Liver (tissue), 9 donors: ENCODE results near the gene SERPINB4. TPM values are rescaled to one million over a fixed set of nuclear protein-coding genes. Genes with fewer than 3 reads are reported as not detected.

Experiments
- DNase-seq: peaks from one replicate; pipeline ENCODE4 v3.0.0-alpha.2; 2017; ENCODE audit warnings: low spot score
- H3K27ac ChIP-seq, 2 donors: one replicate each; pipeline ENCODE4 v1.7.0; 2013; ENCODE audit warnings: inconsistent platforms in 2 of 2, low read length in 2 of 2, control low read depth in 1 of 2, low read depth in 1 of 2, mild to moderate bottlenecking in 1 of 2
- H3K27me3 ChIP-seq, 4 donors: one replicate each; pipeline versions ENCODE4 v1.6.1 to v1.7.0; 2013; ENCODE audit warnings: low read length in 3 of 4, inconsistent platforms in 1 of 4, mild to moderate bottlenecking in 1 of 4, moderate library complexity in 1 of 4; ENCODE audit not compliant: control insufficient read depth in 4 of 4, insufficient read depth in 4 of 4
- H3K36me3 ChIP-seq, 4 donors: one replicate each; pipeline versions ENCODE4 v1.6.1 to v1.7.0; 2013; ENCODE audit warnings: low read length in 3 of 4, mild to moderate bottlenecking in 3 of 4, low read depth in 1 of 4, moderate library complexity in 1 of 4; ENCODE audit not compliant: control insufficient read depth in 4 of 4, insufficient read depth in 3 of 4
- H3K4me1 ChIP-seq, 4 donors: one replicate each; pipeline versions ENCODE4 v1.6.1 to v1.7.0; 2013; ENCODE audit warnings: low read length in 3 of 4, mild to moderate bottlenecking in 3 of 4, moderate library complexity in 1 of 4; ENCODE audit not compliant: control insufficient read depth in 4 of 4, insufficient read depth in 4 of 4
- H3K4me3 ChIP-seq, 3 donors: one replicate each; pipeline versions ENCODE4 v1.6.1 to v1.7.0; 2013; ENCODE audit warnings: low read length in 3 of 3, control low read depth in 1 of 3, low read depth in 1 of 3, mild to moderate bottlenecking in 1 of 3
- H3K9ac ChIP-seq, 2 donors: one replicate each; pipeline ENCODE4 v1.7.0; 2013; ENCODE audit warnings: low read length in 2 of 2, mild to moderate bottlenecking in 2 of 2, moderate library complexity in 2 of 2, control low read depth in 1 of 2, low read depth in 1 of 2
- H3K9me3 ChIP-seq, 4 donors: one replicate each; pipeline versions ENCODE4 v1.6.1 to v1.7.0; 2013; ENCODE audit warnings: low read length in 3 of 4; ENCODE audit not compliant: control insufficient read depth in 4 of 4
- ATF3 ChIP-seq: IDR thresholded peaks from 2 replicates; pipeline ENCODE4 v1.6.1; 2016; ENCODE audit warnings: antibody characterized with exemption
- EGR1 ChIP-seq, 2 donors: IDR thresholded peaks; 2 replicates each; pipeline ENCODE4 v1.6.1; 2016 to 2018; ENCODE audit warnings: antibody characterized with exemption in 2 of 2, low read depth in 2 of 2
- FOXA1 ChIP-seq: IDR thresholded peaks from 2 replicates; pipeline ENCODE4 v1.6.1; 2016; ENCODE audit warnings: antibody characterized with exemption
- FOXA2 ChIP-seq: IDR thresholded peaks from 2 replicates; pipeline ENCODE4 v1.6.1; 2016; ENCODE audit warnings: antibody characterized with exemption
- GABPA ChIP-seq, 2 donors: IDR thresholded peaks in 1 of 2; conservative IDR thresholded peaks in 1 of 2; 2 replicates each; pipeline ENCODE4 v1.6.1; 2016; ENCODE audit warnings: antibody characterized with exemption in 2 of 2, mild to moderate bottlenecking in 1 of 2, moderate library complexity in 1 of 2
- HNF4A ChIP-seq, 2 donors: conservative IDR thresholded peaks; 2 replicates each; pipeline ENCODE4 v1.6.1; 2016; ENCODE audit warnings: antibody characterized with exemption in 2 of 2, mild to moderate bottlenecking in 2 of 2
- HNF4G ChIP-seq: IDR thresholded peaks from 2 replicates; pipeline ENCODE4 v1.6.1; 2016; ENCODE audit warnings: antibody characterized with exemption
- JUND ChIP-seq, 2 donors: IDR thresholded peaks; 2 replicates each; pipeline ENCODE4 v1.6.1; 2016; ENCODE audit warnings: antibody characterized with exemption in 2 of 2
- NR2F2 ChIP-seq: IDR thresholded peaks from 2 replicates; pipeline ENCODE4 v1.6.1; 2016; ENCODE audit warnings: antibody characterized with exemption
- RXRA ChIP-seq, 2 donors: IDR thresholded peaks; 2 replicates each; pipeline ENCODE4 v1.6.1; 2017 to 2018; ENCODE audit warnings: antibody characterized with exemption in 2 of 2, mild to moderate bottlenecking in 1 of 2
- SP1 ChIP-seq: IDR thresholded peaks from 2 replicates; pipeline ENCODE4 v1.6.1; 2018; ENCODE audit warnings: antibody characterized with exemption, mild to moderate bottlenecking
- TAF1 ChIP-seq: conservative IDR thresholded peaks from 2 replicates; pipeline ENCODE4 v1.6.1; 2016; ENCODE audit warnings: antibody characterized with exemption, mild to moderate bottlenecking
- YY1 ChIP-seq: IDR thresholded peaks from 2 replicates; pipeline ENCODE4 v1.6.1; 2016; ENCODE audit warnings: antibody characterized with exemption, mild to moderate bottlenecking
- WGBS: extraction: QIAGEN DNeasy Blood & Tissue Kit; methylation state at CpG from one replicate; pipeline ENCODE4 v1.1.7; 2013; 5-methylcytosine and 5-hydroxymethylcytosine counted together
- polyA plus RNA-seq, 2 donors: library from polyadenylated mRNA; stranded (reverse) in 1 of 2; unstranded in 1 of 2; fragments of 200-250 nt in 1 of 2; fragments of >200 nt in 1 of 2; fragmentation: Nextera tagmentation in 1 of 2; extraction: Ambion mirVana in 1 of 2; gene quantifications; one replicate each; pipeline versions ENCODE4 v1.2.1 to v1.2.3, GENCODE V29; 2013 to 2015
- total RNA-seq, 2 donors: library from RNA; depleted of rRNA; stranded (reverse); fragments of >200 nt; gene quantifications; one replicate each; pipeline ENCODE4 v1.2.3, GENCODE V29; 2014
- TF ChIP-seq, protein P1 (sequence below): IDR thresholded peaks from 2 replicates; pipeline ENCODE4 v1.6.1; 2016; ENCODE audit warnings: antibody characterized with exemption
- TF ChIP-seq, protein P2 (sequence below): IDR thresholded peaks from 2 replicates; pipeline ENCODE4 v1.6.1; 2016; ENCODE audit warnings: antibody characterized with exemption
- TF ChIP-seq, protein P3 (sequence below): fragments of 150-350 bp; IDR thresholded peaks from 2 replicates; pipeline ENCODE4 v1.5.1; 2017; ENCODE audit warnings: improper control_type of control experiment, low read depth, low read length; ENCODE audit not compliant: missing input control
- TF ChIP-seq, protein P4 (sequence below): IDR thresholded peaks from 2 replicates; pipeline ENCODE4 v1.6.1; 2016; ENCODE audit warnings: antibody characterized with exemption, mild to moderate bottlenecking
- donor health status: healthy.
- donor health status: healthy.
- donor health status: healthy.
- donor health status: healthy.
- donor health status: healthy.

Gene SERPINB4
- total and polyA plus RNA-seq, 4 donors, result not detected

- Histone ChIP-seq H3K27ac (no peak overlapping the region), H3K4me1 (peaks cover 0 to 6% (median 5%) of the 10 kb centered on the region in 4 donors), H3K9ac (no peak overlapping the region), H3K36me3 (no peaks in the 10 kb centered on the region), H3K9me3 (peaks cover 0 to 3% (median 0%) of the 10 kb centered on the region in 4 donors), H3K4me3 (no peak overlapping the region), H3K27me3 (no peaks in the 10 kb centered on the region)
- WGBS, result 78% methylated on average over 2 of the region's 2 CpGs
- TF ChIP-seq JUND (IDR thresholded peaks at IDR 0.05), result no peak
- no peak for TF ChIP-seq GABPA (IDR thresholded peaks at IDR 0.05 in 1 of 2, conservative IDR thresholded peaks at IDR 0.05 in 1 of 2)
- TF ChIP-seq RXRA (IDR thresholded peaks at IDR 0.05), result no peak
- TF ChIP-seq HNF4A (conservative IDR thresholded peaks at IDR 0.05), result no peak
- no peak for TF ChIP-seq NR2F2
- no peak for TF ChIP-seq ATF3
- no peak for TF ChIP-seq HNF4G
- TF ChIP-seq, protein P1, sequence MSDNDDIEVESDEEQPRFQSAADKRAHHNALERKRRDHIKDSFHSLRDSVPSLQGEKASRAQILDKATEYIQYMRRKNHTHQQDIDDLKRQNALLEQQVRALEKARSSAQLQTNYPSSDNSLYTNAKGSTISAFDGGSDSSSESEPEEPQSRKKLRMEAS, result no peak
- no peak for TF ChIP-seq FOXA2
- TF ChIP-seq SP1, result no peak
- TF ChIP-seq, protein P2, sequence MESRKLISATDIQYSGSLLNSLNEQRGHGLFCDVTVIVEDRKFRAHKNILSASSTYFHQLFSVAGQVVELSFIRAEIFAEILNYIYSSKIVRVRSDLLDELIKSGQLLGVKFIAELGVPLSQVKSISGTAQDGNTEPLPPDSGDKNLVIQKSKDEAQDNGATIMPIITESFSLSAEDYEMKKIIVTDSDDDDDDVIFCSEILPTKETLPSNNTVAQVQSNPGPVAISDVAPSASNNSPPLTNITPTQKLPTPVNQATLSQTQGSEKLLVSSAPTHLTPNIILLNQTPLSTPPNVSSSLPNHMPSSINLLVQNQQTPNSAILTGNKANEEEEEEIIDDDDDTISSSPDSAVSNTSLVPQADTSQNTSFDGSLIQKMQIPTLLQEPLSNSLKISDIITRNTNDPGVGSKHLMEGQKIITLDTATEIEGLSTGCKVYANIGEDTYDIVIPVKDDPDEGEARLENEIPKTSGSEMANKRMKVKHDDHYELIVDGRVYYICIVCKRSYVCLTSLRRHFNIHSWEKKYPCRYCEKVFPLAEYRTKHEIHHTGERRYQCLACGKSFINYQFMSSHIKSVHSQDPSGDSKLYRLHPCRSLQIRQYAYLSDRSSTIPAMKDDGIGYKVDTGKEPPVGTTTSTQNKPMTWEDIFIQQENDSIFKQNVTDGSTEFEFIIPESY, result no peak
- TF ChIP-seq, protein P3, sequence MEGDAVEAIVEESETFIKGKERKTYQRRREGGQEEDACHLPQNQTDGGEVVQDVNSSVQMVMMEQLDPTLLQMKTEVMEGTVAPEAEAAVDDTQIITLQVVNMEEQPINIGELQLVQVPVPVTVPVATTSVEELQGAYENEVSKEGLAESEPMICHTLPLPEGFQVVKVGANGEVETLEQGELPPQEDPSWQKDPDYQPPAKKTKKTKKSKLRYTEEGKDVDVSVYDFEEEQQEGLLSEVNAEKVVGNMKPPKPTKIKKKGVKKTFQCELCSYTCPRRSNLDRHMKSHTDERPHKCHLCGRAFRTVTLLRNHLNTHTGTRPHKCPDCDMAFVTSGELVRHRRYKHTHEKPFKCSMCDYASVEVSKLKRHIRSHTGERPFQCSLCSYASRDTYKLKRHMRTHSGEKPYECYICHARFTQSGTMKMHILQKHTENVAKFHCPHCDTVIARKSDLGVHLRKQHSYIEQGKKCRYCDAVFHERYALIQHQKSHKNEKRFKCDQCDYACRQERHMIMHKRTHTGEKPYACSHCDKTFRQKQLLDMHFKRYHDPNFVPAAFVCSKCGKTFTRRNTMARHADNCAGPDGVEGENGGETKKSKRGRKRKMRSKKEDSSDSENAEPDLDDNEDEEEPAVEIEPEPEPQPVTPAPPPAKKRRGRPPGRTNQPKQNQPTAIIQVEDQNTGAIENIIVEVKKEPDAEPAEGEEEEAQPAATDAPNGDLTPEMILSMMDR, result no peak
- no peak for TF ChIP-seq YY1
- TF ChIP-seq FOXA1, result no peak
- TF ChIP-seq TAF1, result no peak
- TF ChIP-seq, protein P4, sequence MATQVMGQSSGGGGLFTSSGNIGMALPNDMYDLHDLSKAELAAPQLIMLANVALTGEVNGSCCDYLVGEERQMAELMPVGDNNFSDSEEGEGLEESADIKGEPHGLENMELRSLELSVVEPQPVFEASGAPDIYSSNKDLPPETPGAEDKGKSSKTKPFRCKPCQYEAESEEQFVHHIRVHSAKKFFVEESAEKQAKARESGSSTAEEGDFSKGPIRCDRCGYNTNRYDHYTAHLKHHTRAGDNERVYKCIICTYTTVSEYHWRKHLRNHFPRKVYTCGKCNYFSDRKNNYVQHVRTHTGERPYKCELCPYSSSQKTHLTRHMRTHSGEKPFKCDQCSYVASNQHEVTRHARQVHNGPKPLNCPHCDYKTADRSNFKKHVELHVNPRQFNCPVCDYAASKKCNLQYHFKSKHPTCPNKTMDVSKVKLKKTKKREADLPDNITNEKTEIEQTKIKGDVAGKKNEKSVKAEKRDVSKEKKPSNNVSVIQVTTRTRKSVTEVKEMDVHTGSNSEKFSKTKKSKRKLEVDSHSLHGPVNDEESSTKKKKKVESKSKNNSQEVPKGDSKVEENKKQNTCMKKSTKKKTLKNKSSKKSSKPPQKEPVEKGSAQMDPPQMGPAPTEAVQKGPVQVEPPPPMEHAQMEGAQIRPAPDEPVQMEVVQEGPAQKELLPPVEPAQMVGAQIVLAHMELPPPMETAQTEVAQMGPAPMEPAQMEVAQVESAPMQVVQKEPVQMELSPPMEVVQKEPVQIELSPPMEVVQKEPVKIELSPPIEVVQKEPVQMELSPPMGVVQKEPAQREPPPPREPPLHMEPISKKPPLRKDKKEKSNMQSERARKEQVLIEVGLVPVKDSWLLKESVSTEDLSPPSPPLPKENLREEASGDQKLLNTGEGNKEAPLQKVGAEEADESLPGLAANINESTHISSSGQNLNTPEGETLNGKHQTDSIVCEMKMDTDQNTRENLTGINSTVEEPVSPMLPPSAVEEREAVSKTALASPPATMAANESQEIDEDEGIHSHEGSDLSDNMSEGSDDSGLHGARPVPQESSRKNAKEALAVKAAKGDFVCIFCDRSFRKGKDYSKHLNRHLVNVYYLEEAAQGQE, result no peak
- no peak for TF ChIP-seq EGR1 (IDR thresholded peaks at IDR 0.05; ENCODE audit: low read depth in 2 of 2)
- DNase-seq, result no peak
These were observed 42.8 kb upstream of the SERPINB4 start for GRCh38 chr18:63686871-63687270.

GRCh38 chr18:63684718-63685117, 40.7 kb upstream of the SERPINB4 start:
- Histone ChIP-seq H3K27me3 (no peaks in the 10 kb centered on the region), H3K9ac (no peak overlapping the region), H3K36me3 (no peaks in the 10 kb centered on the region), H3K27ac (no peak overlapping the region), H3K4me3 (no peak overlapping the region), H3K9me3 (no peaks in the 10 kb centered on the region), H3K4me1 (peaks cover 0 to 17% (median 8%) of the 10 kb centered on the region in 4 donors)
- no peak for DNase-seq
- WGBS, result 97% methylated on average over 3 of the region's 3 CpGs
- no peak for TF ChIP-seq RXRA (IDR thresholded peaks at IDR 0.05)
- TF ChIP-seq SP1, result no peak
- TF ChIP-seq HNF4A (conservative IDR thresholded peaks at IDR 0.05), result no peak
- TF ChIP-seq EGR1 (IDR thresholded peaks at IDR 0.05; ENCODE audit: low read depth in 2 of 2), result no peak
- TF ChIP-seq NR2F2, result no peak
- TF ChIP-seq JUND (IDR thresholded peaks at IDR 0.05), result no peak
- TF ChIP-seq, protein P3, result no peak
- no peak for TF ChIP-seq HNF4G
- no peak for TF ChIP-seq FOXA2
- TF ChIP-seq TAF1, result no peak
- no peak for TF ChIP-seq FOXA1
- TF ChIP-seq, protein P1, result no peak
- TF ChIP-seq, protein P4, result no peak
